WTC11 (cell line): ENCODE data around the gene ZCCHC10. TPM values are rescaled to one million over a fixed set of nuclear protein-coding genes. Genes with fewer than 3 reads are reported as not detected.

ENCODE experiments used
- ATAC-seq: fragments of 200-7000 bp; cut with Tn5 transposase; 2 replicates; pipeline ENCODE4 v1.10.0; 2021; ENCODE audit warnings: mild to moderate bottlenecking, moderate library complexity
- Bru-seq: library from RNA; stranded (reverse); fragments of 400-500 nt; gene quantifications from one replicate; lab custom pipeline; 2021; lab: Mats Ljungman, UMichigan
- CTCF ChIA-PET: fragments of 300-600 bp; sonication (Branson Sonifier 250); formaldehyde crosslinking; loops from one replicate; lab custom pipeline; 2021; ENCODE audit warnings: antibody characterized with exemption; lab: Charles Lee
- POLR2A ChIA-PET: fragments of 350-600 bp; sonication (Branson Sonifier 250); formaldehyde crosslinking; loops from one replicate; lab custom pipeline; 2021; ENCODE audit warnings: antibody characterized with exemption; lab: Charles Lee
- DNase-seq: peaks from one replicate; pipeline ENCODE4 v3.0.0; 2021; ENCODE audit warnings: low spot score
- H3K27ac Mint-ChIP-seq: 2 replicates; pipeline ENCODE4 v1.8.0; 2021; ENCODE audit warnings: mixed read lengths
- H3K27me3 Mint-ChIP-seq: 2 replicates; pipeline ENCODE4 v1.8.0; 2021; ENCODE audit warnings: low read depth, mild to moderate bottlenecking, moderate library complexity, mixed read lengths
- H3K36me3 Mint-ChIP-seq: 2 replicates; pipeline ENCODE4 v1.8.0; 2021; ENCODE audit warnings: mixed read lengths
- H3K4me1 Mint-ChIP-seq: 2 replicates; pipeline ENCODE4 v1.8.0; 2022; ENCODE audit warnings: mixed read lengths
- H3K4me3 Mint-ChIP-seq: 2 replicates; pipeline ENCODE4 v1.8.0; 2021; ENCODE audit warnings: mild to moderate bottlenecking, moderate library complexity, mixed read lengths
- H3K9me3 Mint-ChIP-seq: 2 replicates; pipeline ENCODE4 v1.8.0; 2021; ENCODE audit warnings: mixed read lengths
- ATF1 ChIP-seq: sonication (generic); formaldehyde crosslinking; IDR thresholded peaks from 2 replicates; pipeline ENCODE4 v1.8.1; 2023; ENCODE audit warnings: mild to moderate bottlenecking, moderate library complexity, missing genetic modification reagents
- CREB1 ChIP-seq: sonication (generic); formaldehyde crosslinking; IDR thresholded peaks from 2 replicates; pipeline ENCODE4 v1.8.0; 2023; ENCODE audit warnings: mild to moderate bottlenecking, missing genetic modification reagents
- ELF4 ChIP-seq: sonication (generic); formaldehyde crosslinking; IDR thresholded peaks from 2 replicates; pipeline ENCODE4 v1.8.1; 2022; ENCODE audit warnings: low read depth, mild to moderate bottlenecking, moderate library complexity, missing genetic modification reagents
- ETV6 ChIP-seq: sonication (generic); formaldehyde crosslinking; IDR thresholded peaks from 2 replicates; pipeline ENCODE4 v1.8.1; 2022; ENCODE audit warnings: mild to moderate bottlenecking, missing genetic modification reagents
- FOXK1 ChIP-seq: sonication (generic); formaldehyde crosslinking; IDR thresholded peaks from 2 replicates; pipeline ENCODE4 v1.8.0; 2022; ENCODE audit warnings: mild to moderate bottlenecking, moderate library complexity, missing genetic modification reagents
- GTF2I ChIP-seq: fragments of 250-450 bp; sonication (Bioruptor Pico); conservative IDR thresholded peaks from 2 replicates; pipeline ENCODE4 v1.4.0; 2021; ENCODE audit warnings: mild to moderate bottlenecking
- NFE2L1 ChIP-seq: sonication (generic); formaldehyde crosslinking; IDR thresholded peaks from 2 replicates; pipeline ENCODE4 v1.8.1; 2023; ENCODE audit warnings: missing genetic modification reagents
- NFYB ChIP-seq: sonication (generic); formaldehyde crosslinking; conservative IDR thresholded peaks from 2 replicates; pipeline ENCODE4 v1.8.0; 2022; ENCODE audit warnings: low read depth, missing genetic modification reagents
- NR2C2 ChIP-seq: sonication (generic); formaldehyde crosslinking; IDR thresholded peaks from 2 replicates; pipeline ENCODE4 v1.8.0; 2022; ENCODE audit warnings: mild to moderate bottlenecking, missing genetic modification reagents
- PRRX2 ChIP-seq: fragments of 250-450 bp; sonication (Bioruptor Pico); IDR thresholded peaks from 2 replicates; pipeline ENCODE4 v1.8.0; 2021; ENCODE audit warnings: mild to moderate bottlenecking
- SMAD3 ChIP-seq: sonication (generic); formaldehyde crosslinking; IDR thresholded peaks from 2 replicates; pipeline ENCODE4 v1.8.0; 2022; ENCODE audit warnings: missing genetic modification reagents, mild to moderate bottlenecking, borderline replicate concordance
- SOX15 ChIP-seq: fragments of 250-450 bp; sonication (Bioruptor Pico); IDR thresholded peaks from 2 replicates; pipeline ENCODE4 v1.9.0; 2021; ENCODE audit warnings: mild to moderate bottlenecking
- TCF7 ChIP-seq: sonication (generic); formaldehyde crosslinking; IDR thresholded peaks from 2 replicates; pipeline ENCODE4 v1.8.0; 2022; ENCODE audit warnings: mild to moderate bottlenecking, low read depth, missing genetic modification reagents, moderate library complexity
- ZNF121 ChIP-seq: sonication (generic); formaldehyde crosslinking; IDR thresholded peaks from 2 replicates; pipeline ENCODE4 v1.8.0; 2023; ENCODE audit warnings: missing genetic modification reagents
- ZNF138 ChIP-seq: sonication (generic); formaldehyde crosslinking; conservative IDR thresholded peaks from 2 replicates; pipeline ENCODE4 v1.8.1; 2022; ENCODE audit warnings: mild to moderate bottlenecking, moderate library complexity, missing genetic modification reagents
- ZNF219 ChIP-seq: sonication (generic); formaldehyde crosslinking; IDR thresholded peaks from 2 replicates; pipeline ENCODE4 v1.8.0; 2023; ENCODE audit warnings: missing genetic modification reagents, mild to moderate bottlenecking, borderline replicate concordance
- ZNF232 ChIP-seq: sonication (generic); formaldehyde crosslinking; IDR thresholded peaks from 2 replicates; pipeline ENCODE4 v1.8.0; 2022; ENCODE audit warnings: mild to moderate bottlenecking, missing genetic modification reagents
- ZNF317 ChIP-seq: sonication (generic); formaldehyde crosslinking; IDR thresholded peaks from 2 replicates; pipeline ENCODE4 v1.8.1; 2023; ENCODE audit warnings: low read depth, mild to moderate bottlenecking, moderate library complexity, missing genetic modification reagents, borderline replicate concordance
- ZNF396 ChIP-seq: fragments of 250-450 bp; sonication (Bioruptor Pico); IDR thresholded peaks from 2 replicates; pipeline ENCODE4 v1.8.0; 2021; ENCODE audit warnings: mild to moderate bottlenecking, moderate library complexity, borderline replicate concordance
- long read RNA-seq, 3 experiments: library from RNA in 1 of 3; library from capped mRNA in 1 of 3; library from polyadenylated mRNA in 1 of 3; unstranded in 2 of 3; stranded (forward) in 1 of 3; transcript quantifications; one replicate each; pipeline ENCODE4 v2.0.0, GENCODE V29; 2021
- total RNA-seq: library from RNA; stranded (reverse); gene quantifications from 3 replicates; pipeline ENCODE4 v1.2.3, GENCODE V29; 2021
- TF ChIP-seq, protein P1 (sequence below): sonication (generic); formaldehyde crosslinking; IDR thresholded peaks from 2 replicates; pipeline ENCODE4 v1.8.0; 2022; ENCODE audit warnings: mild to moderate bottlenecking, missing genetic modification reagents
- TF ChIP-seq, protein P2 (sequence below): sonication (generic); formaldehyde crosslinking; IDR thresholded peaks from 2 replicates; pipeline ENCODE4 v1.8.0; 2022; ENCODE audit warnings: mild to moderate bottlenecking, missing genetic modification reagents
- TF ChIP-seq, protein P3 (sequence below): sonication (generic); formaldehyde crosslinking; IDR thresholded peaks from 2 replicates; pipeline ENCODE4 v1.8.0; 2022; ENCODE audit warnings: missing genetic modification reagents
- TF ChIP-seq, protein P4 (sequence below): fragments of 200-600 bp; IDR thresholded peaks from 2 replicates; pipeline ENCODE4 v1.8.0; 2022; ENCODE audit warnings: antibody characterized with exemption
- TF ChIP-seq, protein P5 (sequence below): sonication (generic); formaldehyde crosslinking; IDR thresholded peaks from 2 replicates; pipeline ENCODE4 v1.8.0; 2023; ENCODE audit warnings: missing genetic modification reagents
- TF ChIP-seq, protein P6 (sequence below): sonication (generic); formaldehyde crosslinking; IDR thresholded peaks from 2 replicates; pipeline ENCODE4 v1.8.0; 2022; ENCODE audit warnings: mild to moderate bottlenecking, missing genetic modification reagents

ZCCHC10 gene
- total RNA-seq (22.9 to 24.2 TPM (median 24.2 TPM) in 3 replicates), Bru-seq, nascent RNA (percentile 72 among the genes with signal in this experiment)
- long read RNA-seq, experiment 1, transcript ZCCHC10-207 (5 exons, 1,070 nt): minor isoform, 26 of 176 reads
- long read RNA-seq, experiment 1, transcript ZCCHC10-201 (4 exons, 2,178 nt): major isoform, 98 of 176 reads
- long read RNA-seq, experiment 1, transcript ZCCHC10-206 (4 exons, 608 nt): minor isoform, 21 of 176 reads
- long read RNA-seq, experiment 1, partial matches to known transcripts: 4 of 176 reads
- long read RNA-seq, experiment 1, other reads (novel, unspliced or antisense): 16 of 176 reads
- long read RNA-seq, experiment 2, transcript ZCCHC10-201 (4 exons, 2,178 nt): major isoform, 19 of 40 reads
- long read RNA-seq, experiment 2, partial matches to known transcripts: 3 of 40 reads
- long read RNA-seq, experiment 2, other reads (novel, unspliced or antisense): 9 of 40 reads
- long read RNA-seq, experiment 3, transcript ZCCHC10-207 (5 exons, 1,070 nt): minor isoform, 29 of 98 reads
- long read RNA-seq, experiment 3, transcript ZCCHC10-209 (5 exons, 794 nt): minor isoform, 5 of 98 reads
- long read RNA-seq, experiment 3, transcript ZCCHC10-201 (4 exons, 2,178 nt): major isoform, 41 of 98 reads
- long read RNA-seq, experiment 3, transcript ZCCHC10-206 (4 exons, 608 nt): minor isoform, 9 of 98 reads
- long read RNA-seq, experiment 3, partial matches to known transcripts: 3 of 98 reads
- long read RNA-seq, experiment 3, other reads (novel, unspliced or antisense): 8 of 98 reads

DNA sequence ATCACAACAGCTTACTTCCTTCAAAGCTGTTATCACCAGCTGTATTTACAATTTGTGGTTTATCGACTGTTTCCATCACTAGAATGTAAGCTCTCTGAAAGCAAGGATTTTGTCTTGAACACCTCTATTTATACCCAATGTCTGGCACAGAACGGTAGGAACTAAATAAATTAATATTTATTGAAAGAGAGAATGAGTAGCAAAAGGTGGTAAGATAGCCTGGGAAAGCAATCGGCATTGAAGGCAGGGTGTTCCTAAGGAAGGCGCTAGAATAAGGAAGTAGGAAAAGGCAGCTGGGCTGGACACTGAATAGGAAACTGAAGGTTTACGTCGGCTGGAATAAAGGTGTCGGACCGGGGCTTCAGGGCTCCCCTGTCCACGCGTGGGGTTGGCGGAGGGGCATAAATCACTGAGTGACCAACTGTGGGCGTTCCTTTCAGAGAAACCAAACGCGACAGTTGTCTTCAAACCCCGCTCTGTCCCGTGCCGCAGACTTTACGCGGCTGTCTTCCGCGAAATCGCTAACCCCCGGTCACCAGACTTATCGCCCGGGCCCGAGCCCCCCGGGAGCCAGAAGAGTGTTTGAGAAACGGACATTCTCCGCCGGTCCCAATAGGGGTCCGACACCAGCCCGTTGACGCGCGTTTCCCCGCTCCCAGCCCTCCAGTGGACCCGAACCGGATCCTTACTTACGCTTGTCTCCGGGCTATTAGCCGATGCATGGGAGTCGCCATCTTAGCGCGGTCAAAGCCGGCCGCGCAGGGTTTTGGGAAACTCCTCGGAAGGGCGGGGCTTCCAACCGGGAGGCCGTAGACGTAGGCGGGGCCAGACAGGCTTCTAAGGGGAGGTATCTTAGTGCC lies at the start of gene ZCCHC10:
TSS of gene ZCCHC10 (minus strand) at position 746 of the 860 bp plus-strand sequence. CDS start at position 734, 12 bp downstream.
- ATAC-seq (peak; percentile 99), DNase-seq (peak; percentile 98)
- Mint-ChIP-seq H3K9me3 (no peaks in the 10 kb centered on the region), H3K4me1 (peaks cover 12% of the 10 kb centered on the region), H3K36me3 (peaks cover 4% of the 10 kb centered on the region), H3K27me3 (no peaks in the 10 kb centered on the region), H3K4me3 (peak within 1 kb of the TSS; percentile 78), H3K27ac (peak within 1 kb of the TSS; percentile 82)
- CTCF ChIA-PET: no interaction called here
- POLR2A ChIA-PET: interaction anchor here (1.3 to 2.0 kb wide), 2 partner anchors 26 to 62 kb away, joined by 6 to 9 read pairs; partner anchors contain the start of genes AFF4 and HSPA4
- TF ChIP-seq, protein P1, sequence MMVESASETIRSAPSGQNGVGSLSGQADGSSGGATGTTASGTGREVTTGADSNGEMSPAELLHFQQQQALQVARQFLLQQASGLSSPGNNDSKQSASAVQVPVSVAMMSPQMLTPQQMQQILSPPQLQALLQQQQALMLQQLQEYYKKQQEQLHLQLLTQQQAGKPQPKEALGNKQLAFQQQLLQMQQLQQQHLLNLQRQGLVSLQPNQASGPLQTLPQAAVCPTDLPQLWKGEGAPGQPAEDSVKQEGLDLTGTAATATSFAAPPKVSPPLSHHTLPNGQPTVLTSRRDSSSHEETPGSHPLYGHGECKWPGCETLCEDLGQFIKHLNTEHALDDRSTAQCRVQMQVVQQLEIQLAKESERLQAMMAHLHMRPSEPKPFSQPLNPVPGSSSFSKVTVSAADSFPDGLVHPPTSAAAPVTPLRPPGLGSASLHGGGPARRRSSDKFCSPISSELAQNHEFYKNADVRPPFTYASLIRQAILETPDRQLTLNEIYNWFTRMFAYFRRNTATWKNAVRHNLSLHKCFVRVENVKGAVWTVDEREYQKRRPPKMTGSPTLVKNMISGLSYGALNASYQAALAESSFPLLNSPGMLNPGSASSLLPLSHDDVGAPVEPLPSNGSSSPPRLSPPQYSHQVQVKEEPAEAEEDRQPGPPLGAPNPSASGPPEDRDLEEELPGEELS (CRISPR knock-in tag): no peak; the same call in 1 of the 2 replicates
- TF ChIP-seq ETV6 (CRISPR knock-in tag) (peak; percentile 48; the same call in 1 of the 2 replicates), ZNF317 (CRISPR knock-in tag) (no peak), GTF2I (CRISPR knock-in tag) (no peak), NFYB (CRISPR knock-in tag) (no peak), ZNF138 (no peak), SOX15 (CRISPR knock-in tag) (no peak), PRRX2 (CRISPR knock-in tag) (no peak), FOXK1 (CRISPR knock-in tag) (no peak), ZNF232 (no peak), ZNF219 (no peak), TCF7 (no peak), ZNF121 (CRISPR knock-in tag) (no peak), SMAD3 (CRISPR knock-in tag) (no peak), CREB1 (CRISPR knock-in tag) (no peak), NFE2L1 (no peak), NR2C2 (CRISPR knock-in tag) (no peak), ATF1 (CRISPR knock-in tag) (no peak), ZNF396 (CRISPR knock-in tag) (no peak), ELF4 (CRISPR knock-in tag) (no peak)
- TF ChIP-seq, protein P2, sequence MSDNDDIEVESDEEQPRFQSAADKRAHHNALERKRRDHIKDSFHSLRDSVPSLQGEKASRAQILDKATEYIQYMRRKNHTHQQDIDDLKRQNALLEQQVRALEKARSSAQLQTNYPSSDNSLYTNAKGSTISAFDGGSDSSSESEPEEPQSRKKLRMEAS: peak; percentile 56; the same call in 1 of the 2 replicates
- TF ChIP-seq, protein P3, sequence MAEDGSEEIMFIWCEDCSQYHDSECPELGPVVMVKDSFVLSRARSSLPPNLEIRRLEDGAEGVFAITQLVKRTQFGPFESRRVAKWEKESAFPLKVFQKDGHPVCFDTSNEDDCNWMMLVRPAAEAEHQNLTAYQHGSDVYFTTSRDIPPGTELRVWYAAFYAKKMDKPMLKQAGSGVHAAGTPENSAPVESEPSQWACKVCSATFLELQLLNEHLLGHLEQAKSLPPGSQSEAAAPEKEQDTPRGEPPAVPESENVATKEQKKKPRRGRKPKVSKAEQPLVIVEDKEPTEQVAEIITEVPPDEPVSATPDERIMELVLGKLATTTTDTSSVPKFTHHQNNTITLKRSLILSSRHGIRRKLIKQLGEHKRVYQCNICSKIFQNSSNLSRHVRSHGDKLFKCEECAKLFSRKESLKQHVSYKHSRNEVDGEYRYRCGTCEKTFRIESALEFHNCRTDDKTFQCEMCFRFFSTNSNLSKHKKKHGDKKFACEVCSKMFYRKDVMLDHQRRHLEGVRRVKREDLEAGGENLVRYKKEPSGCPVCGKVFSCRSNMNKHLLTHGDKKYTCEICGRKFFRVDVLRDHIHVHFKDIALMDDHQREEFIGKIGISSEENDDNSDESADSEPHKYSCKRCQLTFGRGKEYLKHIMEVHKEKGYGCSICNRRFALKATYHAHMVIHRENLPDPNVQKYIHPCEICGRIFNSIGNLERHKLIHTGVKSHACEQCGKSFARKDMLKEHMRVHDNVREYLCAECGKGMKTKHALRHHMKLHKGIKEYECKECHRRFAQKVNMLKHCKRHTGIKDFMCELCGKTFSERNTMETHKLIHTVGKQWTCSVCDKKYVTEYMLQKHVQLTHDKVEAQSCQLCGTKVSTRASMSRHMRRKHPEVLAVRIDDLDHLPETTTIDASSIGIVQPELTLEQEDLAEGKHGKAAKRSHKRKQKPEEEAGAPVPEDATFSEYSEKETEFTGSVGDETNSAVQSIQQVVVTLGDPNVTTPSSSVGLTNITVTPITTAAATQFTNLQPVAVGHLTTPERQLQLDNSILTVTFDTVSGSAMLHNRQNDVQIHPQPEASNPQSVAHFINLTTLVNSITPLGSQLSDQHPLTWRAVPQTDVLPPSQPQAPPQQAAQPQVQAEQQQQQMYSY (CRISPR knock-in tag): no peak
- TF ChIP-seq, protein P4, sequence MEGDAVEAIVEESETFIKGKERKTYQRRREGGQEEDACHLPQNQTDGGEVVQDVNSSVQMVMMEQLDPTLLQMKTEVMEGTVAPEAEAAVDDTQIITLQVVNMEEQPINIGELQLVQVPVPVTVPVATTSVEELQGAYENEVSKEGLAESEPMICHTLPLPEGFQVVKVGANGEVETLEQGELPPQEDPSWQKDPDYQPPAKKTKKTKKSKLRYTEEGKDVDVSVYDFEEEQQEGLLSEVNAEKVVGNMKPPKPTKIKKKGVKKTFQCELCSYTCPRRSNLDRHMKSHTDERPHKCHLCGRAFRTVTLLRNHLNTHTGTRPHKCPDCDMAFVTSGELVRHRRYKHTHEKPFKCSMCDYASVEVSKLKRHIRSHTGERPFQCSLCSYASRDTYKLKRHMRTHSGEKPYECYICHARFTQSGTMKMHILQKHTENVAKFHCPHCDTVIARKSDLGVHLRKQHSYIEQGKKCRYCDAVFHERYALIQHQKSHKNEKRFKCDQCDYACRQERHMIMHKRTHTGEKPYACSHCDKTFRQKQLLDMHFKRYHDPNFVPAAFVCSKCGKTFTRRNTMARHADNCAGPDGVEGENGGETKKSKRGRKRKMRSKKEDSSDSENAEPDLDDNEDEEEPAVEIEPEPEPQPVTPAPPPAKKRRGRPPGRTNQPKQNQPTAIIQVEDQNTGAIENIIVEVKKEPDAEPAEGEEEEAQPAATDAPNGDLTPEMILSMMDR: no peak
- TF ChIP-seq, protein P5, sequence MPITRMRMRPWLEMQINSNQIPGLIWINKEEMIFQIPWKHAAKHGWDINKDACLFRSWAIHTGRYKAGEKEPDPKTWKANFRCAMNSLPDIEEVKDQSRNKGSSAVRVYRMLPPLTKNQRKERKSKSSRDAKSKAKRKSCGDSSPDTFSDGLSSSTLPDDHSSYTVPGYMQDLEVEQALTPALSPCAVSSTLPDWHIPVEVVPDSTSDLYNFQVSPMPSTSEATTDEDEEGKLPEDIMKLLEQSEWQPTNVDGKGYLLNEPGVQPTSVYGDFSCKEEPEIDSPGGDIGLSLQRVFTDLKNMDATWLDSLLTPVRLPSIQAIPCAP (CRISPR knock-in tag): no peak
- TF ChIP-seq, protein P6, sequence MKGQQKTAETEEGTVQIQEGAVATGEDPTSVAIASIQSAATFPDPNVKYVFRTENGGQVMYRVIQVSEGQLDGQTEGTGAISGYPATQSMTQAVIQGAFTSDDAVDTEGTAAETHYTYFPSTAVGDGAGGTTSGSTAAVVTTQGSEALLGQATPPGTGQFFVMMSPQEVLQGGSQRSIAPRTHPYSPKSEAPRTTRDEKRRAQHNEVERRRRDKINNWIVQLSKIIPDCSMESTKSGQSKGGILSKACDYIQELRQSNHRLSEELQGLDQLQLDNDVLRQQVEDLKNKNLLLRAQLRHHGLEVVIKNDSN (CRISPR knock-in tag): no peak
